ENCODE data around the gene CALHM4. TPM values are rescaled to one million over a fixed set of nuclear protein-coding genes. Genes with fewer than 3 reads are reported as not detected.

CALHM4 gene
- total and polyA plus RNA-seq, 2 of the 13 experiments (the other 11 are each of a cell fraction or from before 2014, with no cell fraction given), result not detected

GRCh38 chr6:116570856-116571682, 17.5 kb downstream of the CALHM4 start, which contains the start of gene RWDD1 (continued):
- TF ChIP-seq GRHL1 (CRISPR knock-in tag; conservative IDR thresholded peaks at IDR 0.05) (no peak), ATF5 (CRISPR knock-in tag; IDR thresholded peaks at IDR 0.05; ENCODE audit: low read depth) (peak; percentile 66; the same call in 1 of the 2 replicates), HOXA5 (CRISPR knock-in tag; IDR thresholded peaks at IDR 0.05) (peak; percentile 92), SKIL (CRISPR knock-in tag; IDR thresholded peaks at IDR 0.05; ENCODE audit: borderline replicate concordance) (peak; percentile 83), YEATS4 (CRISPR knock-in tag; IDR thresholded peaks at IDR 0.05; ENCODE audit: borderline replicate concordance) (peak; percentile 92), NCOA1 (CRISPR knock-in tag; IDR thresholded peaks at IDR 0.05) (peak; percentile 36; the same call in 1 of the 2 replicates), CTCF (CRISPR knock-in tag; IDR thresholded peaks at IDR 0.05) (no peak; the same call in 1 of the 2 replicates), RNF219 (CRISPR knock-in tag; IDR thresholded peaks at IDR 0.05) (no peak), ZNF788 (CRISPR knock-in tag; IDR thresholded peaks at IDR 0.05; ENCODE audit: borderline replicate concordance) (peak; percentile 98; the same call in 1 of the 2 replicates), STAG1 (CRISPR knock-in tag; IDR thresholded peaks at IDR 0.05) (peak; percentile 25; the same call in 1 of the 2 replicates), HNRNPK (IDR thresholded peaks at IDR 0.05; ENCODE audit: low read depth, low read length, poor library complexity, severe bottlenecking) (peak; percentile 32), ZNF687 (CRISPR knock-in tag; IDR thresholded peaks at IDR 0.05) (peak; percentile 98)
